A673 (cell line): ENCODE results near the gene LRRC57.

Experiments used
- CTCF ChIP-seq: fragments of 300-800, 200-600 bp; sonication (generic); conservative IDR thresholded peaks from 2 replicates; pipeline ENCODE4 v1.5.1; 2017; ENCODE audit warnings: low read depth, mild to moderate bottlenecking, antibody characterized with exemption, low read length, moderate library complexity, mixed read lengths
- EZH2 ChIP-seq: fragments of 200-600 bp; sonication (generic); IDR thresholded peaks from 2 replicates; pipeline ENCODE4 v1.6.1; 2017; ENCODE audit warnings: borderline replicate concordance, low read depth, mild to moderate bottlenecking, mixed read lengths, antibody characterized with exemption, low read length; ENCODE audit not compliant: poor library complexity, severe bottlenecking

GRCh38 chr15:42504631-42505030 lies 44.0 kb downstream of the LRRC57 start:
- TF ChIP-seq CTCF (no peak), EZH2 (no peak)
